K562 (cell line): ENCODE measurements around the gene SLC35F5. TPM values are rescaled to one million over a fixed set of nuclear protein-coding genes. Genes with fewer than 3 reads are reported as not detected.

ENCODE experiments used
- CREB1 ChIP-seq, 2 experiments: sonication (generic) in 1 of 2; formaldehyde crosslinking in 1 of 2; IDR thresholded peaks; 2 replicates each; pipeline versions ENCODE4 v1.6.1 to v1.8.0; 2012 to 2022; ENCODE audit warnings: inconsistent platforms in 1 of 2, mild to moderate bottlenecking in 1 of 2, missing genetic modification reagents in 1 of 2, moderate library complexity in 1 of 2
- FOXA1 ChIP-seq: fragments of 450-650 bp; IDR thresholded peaks from 2 replicates; pipeline ENCODE4 v1.6.1; 2016; ENCODE audit warnings: mild to moderate bottlenecking, borderline replicate concordance
- GABPA ChIP-seq: fragments of 200-800 bp; sonication (Bioruptor generic); conservative IDR thresholded peaks from 2 replicates; pipeline ENCODE4 v1.6.1; 2016; ENCODE audit warnings: low read depth, missing genetic modification characterization, missing compliant biosample characterization
- HNRNPK ChIP-seq: fragments of 200-400 bp; formaldehyde crosslinking; IDR thresholded peaks from one replicate; pipeline ENCODE4 v1.6.1; 2018; ENCODE audit warnings: mild to moderate bottlenecking, low read depth, low read length; ENCODE audit not compliant: poor library complexity, severe bottlenecking
- L3MBTL2 ChIP-seq: fragments of 450-650 bp; IDR thresholded peaks from 2 replicates; pipeline ENCODE4 v1.6.1; 2016; ENCODE audit warnings: mild to moderate bottlenecking, moderate library complexity
- NCOA2 ChIP-seq, 2 experiments: fragments of 450-650 bp; IDR thresholded peaks; 2 replicates each; pipeline ENCODE4 v1.6.1; 2018; ENCODE audit warnings: mild to moderate bottlenecking in 2 of 2, moderate library complexity in 1 of 2; ENCODE audit not compliant: partially characterized antibody in 2 of 2
- POLR2B ChIP-seq: fragments of 450-650 bp; IDR thresholded peaks from 2 replicates; pipeline ENCODE4 v1.6.1; 2018; ENCODE audit warnings: low read depth; ENCODE audit not compliant: partially characterized antibody
- ZNF174 ChIP-seq: fragments of 250-450 bp; sonication (Bioruptor Pico); IDR thresholded peaks from 2 replicates; pipeline ENCODE4 v1.4.0; 2020; ENCODE audit warnings: mild to moderate bottlenecking
- ZNF551 ChIP-seq: fragments of 250-450 bp; sonication (Bioruptor Pico); IDR thresholded peaks from 2 replicates; pipeline ENCODE4 v1.5.0; 2021; ENCODE audit warnings: mild to moderate bottlenecking, moderate library complexity
- ZNF766 ChIP-seq: fragments of 200-800 bp; sonication (Bioruptor generic); conservative IDR thresholded peaks from 2 replicates; pipeline ENCODE4 v1.6.1; 2016; ENCODE audit warnings: missing genetic modification characterization, missing compliant biosample characterization
- polyA plus RNA-seq, 8 experiments: library from polyadenylated mRNA; depleted of rRNA in 4 of 8; stranded (reverse) in 5 of 8; unstranded in 3 of 8; fragments of >200 nt; fragmentation: Nextera tagmentation in 2 of 8; fragmentation: Illumina TruSeq in 1 of 8; extraction: Ambion mirVana in 2 of 8; extraction: Trizol in 1 of 8; gene quantifications; 2 replicates each; pipeline versions ENCODE4 v1.2.1 to v1.2.3, GENCODE V29; 2011 to 2014; ENCODE audit warnings: inconsistent platforms in 1 of 8, missing spikeins in 1 of 8
- total RNA-seq, 7 experiments: library from RNA; depleted of rRNA in 6 of 7; stranded (reverse); fragments of >200 nt in 6 of 7; fragmentation: Illumina TruSeq in 2 of 7; extraction: Trizol in 2 of 7; gene quantifications; 2 replicates each; pipeline versions ENCODE4 v1.2.1 to v1.2.3, GENCODE V29; 2011 to 2021; ENCODE audit warnings: low replicate concordance in 1 of 7
- TF ChIP-seq, protein P1 (sequence below): fragments of 450-650 bp; IDR thresholded peaks from 2 replicates; pipeline ENCODE4 v1.6.1; 2016; ENCODE audit warnings: mild to moderate bottlenecking, moderate library complexity
- TF ChIP-seq, protein P2 (sequence below): sonication (generic); formaldehyde crosslinking; IDR thresholded peaks from 2 replicates; pipeline ENCODE4 v1.8.0; 2022; ENCODE audit warnings: mild to moderate bottlenecking, missing genetic modification reagents

Gene SLC35F5
- total and polyA plus RNA-seq, 9 of the 15 experiments (the other 6 are each of a cell fraction or from before 2014, with no cell fraction given) = 4.9 to 50.7 (median 30.5) TPM

DNA sequence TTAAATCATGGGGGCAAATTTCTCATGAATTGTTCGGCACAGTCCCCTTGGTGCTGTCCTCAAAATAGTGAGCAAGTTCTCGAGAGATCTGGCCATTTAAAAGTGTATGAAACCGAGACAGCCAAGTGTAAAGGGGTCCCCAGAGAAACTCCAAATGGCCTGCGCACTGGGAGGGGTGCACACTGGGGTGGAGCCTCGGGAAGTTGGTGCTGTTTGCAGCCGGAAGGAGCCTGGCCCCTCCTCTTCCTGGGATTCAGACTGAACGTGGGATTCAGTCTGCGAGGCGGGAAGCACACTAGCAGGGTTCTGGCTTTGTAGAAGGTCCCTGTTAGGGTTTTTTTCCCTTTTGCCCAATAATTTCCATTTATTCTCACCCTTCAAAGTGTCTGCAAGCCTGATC, 80.6 kb downstream of the SLC35F5 start (continued):
- TF ChIP-seq, protein P1, sequence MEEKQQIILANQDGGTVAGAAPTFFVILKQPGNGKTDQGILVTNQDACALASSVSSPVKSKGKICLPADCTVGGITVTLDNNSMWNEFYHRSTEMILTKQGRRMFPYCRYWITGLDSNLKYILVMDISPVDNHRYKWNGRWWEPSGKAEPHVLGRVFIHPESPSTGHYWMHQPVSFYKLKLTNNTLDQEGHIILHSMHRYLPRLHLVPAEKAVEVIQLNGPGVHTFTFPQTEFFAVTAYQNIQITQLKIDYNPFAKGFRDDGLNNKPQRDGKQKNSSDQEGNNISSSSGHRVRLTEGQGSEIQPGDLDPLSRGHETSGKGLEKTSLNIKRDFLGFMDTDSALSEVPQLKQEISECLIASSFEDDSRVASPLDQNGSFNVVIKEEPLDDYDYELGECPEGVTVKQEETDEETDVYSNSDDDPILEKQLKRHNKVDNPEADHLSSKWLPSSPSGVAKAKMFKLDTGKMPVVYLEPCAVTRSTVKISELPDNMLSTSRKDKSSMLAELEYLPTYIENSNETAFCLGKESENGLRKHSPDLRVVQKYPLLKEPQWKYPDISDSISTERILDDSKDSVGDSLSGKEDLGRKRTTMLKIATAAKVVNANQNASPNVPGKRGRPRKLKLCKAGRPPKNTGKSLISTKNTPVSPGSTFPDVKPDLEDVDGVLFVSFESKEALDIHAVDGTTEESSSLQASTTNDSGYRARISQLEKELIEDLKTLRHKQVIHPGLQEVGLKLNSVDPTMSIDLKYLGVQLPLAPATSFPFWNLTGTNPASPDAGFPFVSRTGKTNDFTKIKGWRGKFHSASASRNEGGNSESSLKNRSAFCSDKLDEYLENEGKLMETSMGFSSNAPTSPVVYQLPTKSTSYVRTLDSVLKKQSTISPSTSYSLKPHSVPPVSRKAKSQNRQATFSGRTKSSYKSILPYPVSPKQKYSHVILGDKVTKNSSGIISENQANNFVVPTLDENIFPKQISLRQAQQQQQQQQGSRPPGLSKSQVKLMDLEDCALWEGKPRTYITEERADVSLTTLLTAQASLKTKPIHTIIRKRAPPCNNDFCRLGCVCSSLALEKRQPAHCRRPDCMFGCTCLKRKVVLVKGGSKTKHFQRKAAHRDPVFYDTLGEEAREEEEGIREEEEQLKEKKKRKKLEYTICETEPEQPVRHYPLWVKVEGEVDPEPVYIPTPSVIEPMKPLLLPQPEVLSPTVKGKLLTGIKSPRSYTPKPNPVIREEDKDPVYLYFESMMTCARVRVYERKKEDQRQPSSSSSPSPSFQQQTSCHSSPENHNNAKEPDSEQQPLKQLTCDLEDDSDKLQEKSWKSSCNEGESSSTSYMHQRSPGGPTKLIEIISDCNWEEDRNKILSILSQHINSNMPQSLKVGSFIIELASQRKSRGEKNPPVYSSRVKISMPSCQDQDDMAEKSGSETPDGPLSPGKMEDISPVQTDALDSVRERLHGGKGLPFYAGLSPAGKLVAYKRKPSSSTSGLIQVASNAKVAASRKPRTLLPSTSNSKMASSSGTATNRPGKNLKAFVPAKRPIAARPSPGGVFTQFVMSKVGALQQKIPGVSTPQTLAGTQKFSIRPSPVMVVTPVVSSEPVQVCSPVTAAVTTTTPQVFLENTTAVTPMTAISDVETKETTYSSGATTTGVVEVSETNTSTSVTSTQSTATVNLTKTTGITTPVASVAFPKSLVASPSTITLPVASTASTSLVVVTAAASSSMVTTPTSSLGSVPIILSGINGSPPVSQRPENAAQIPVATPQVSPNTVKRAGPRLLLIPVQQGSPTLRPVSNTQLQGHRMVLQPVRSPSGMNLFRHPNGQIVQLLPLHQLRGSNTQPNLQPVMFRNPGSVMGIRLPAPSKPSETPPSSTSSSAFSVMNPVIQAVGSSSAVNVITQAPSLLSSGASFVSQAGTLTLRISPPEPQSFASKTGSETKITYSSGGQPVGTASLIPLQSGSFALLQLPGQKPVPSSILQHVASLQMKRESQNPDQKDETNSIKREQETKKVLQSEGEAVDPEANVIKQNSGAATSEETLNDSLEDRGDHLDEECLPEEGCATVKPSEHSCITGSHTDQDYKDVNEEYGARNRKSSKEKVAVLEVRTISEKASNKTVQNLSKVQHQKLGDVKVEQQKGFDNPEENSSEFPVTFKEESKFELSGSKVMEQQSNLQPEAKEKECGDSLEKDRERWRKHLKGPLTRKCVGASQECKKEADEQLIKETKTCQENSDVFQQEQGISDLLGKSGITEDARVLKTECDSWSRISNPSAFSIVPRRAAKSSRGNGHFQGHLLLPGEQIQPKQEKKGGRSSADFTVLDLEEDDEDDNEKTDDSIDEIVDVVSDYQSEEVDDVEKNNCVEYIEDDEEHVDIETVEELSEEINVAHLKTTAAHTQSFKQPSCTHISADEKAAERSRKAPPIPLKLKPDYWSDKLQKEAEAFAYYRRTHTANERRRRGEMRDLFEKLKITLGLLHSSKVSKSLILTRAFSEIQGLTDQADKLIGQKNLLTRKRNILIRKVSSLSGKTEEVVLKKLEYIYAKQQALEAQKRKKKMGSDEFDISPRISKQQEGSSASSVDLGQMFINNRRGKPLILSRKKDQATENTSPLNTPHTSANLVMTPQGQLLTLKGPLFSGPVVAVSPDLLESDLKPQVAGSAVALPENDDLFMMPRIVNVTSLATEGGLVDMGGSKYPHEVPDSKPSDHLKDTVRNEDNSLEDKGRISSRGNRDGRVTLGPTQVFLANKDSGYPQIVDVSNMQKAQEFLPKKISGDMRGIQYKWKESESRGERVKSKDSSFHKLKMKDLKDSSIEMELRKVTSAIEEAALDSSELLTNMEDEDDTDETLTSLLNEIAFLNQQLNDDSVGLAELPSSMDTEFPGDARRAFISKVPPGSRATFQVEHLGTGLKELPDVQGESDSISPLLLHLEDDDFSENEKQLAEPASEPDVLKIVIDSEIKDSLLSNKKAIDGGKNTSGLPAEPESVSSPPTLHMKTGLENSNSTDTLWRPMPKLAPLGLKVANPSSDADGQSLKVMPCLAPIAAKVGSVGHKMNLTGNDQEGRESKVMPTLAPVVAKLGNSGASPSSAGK = peak; percentile 43; the same call in 1 of the 2 replicates
- TF ChIP-seq ZNF551 (CRISPR knock-in tag) (no peak), POLR2B (no peak), FOXA1 (no peak), ZNF174 (CRISPR knock-in tag) (no peak), CREB1 (IDR thresholded peaks at IDR 0.05) (no peak), CREB1 (CRISPR knock-in tag; IDR thresholded peaks at IDR 0.05) (no peak), HNRNPK (no peak), NCOA2 (IDR thresholded peaks at IDR 0.05; ENCODE audit: partially characterized antibody in 2 of 2) (no peak), GABPA (tag) (peak; percentile 62), L3MBTL2 (peak; percentile 62; the same call in 1 of the 2 replicates), ZNF766 (CRISPR knock-in tag) (peak; percentile 39; the same call in 1 of the 2 replicates)
- TF ChIP-seq, protein P2, sequence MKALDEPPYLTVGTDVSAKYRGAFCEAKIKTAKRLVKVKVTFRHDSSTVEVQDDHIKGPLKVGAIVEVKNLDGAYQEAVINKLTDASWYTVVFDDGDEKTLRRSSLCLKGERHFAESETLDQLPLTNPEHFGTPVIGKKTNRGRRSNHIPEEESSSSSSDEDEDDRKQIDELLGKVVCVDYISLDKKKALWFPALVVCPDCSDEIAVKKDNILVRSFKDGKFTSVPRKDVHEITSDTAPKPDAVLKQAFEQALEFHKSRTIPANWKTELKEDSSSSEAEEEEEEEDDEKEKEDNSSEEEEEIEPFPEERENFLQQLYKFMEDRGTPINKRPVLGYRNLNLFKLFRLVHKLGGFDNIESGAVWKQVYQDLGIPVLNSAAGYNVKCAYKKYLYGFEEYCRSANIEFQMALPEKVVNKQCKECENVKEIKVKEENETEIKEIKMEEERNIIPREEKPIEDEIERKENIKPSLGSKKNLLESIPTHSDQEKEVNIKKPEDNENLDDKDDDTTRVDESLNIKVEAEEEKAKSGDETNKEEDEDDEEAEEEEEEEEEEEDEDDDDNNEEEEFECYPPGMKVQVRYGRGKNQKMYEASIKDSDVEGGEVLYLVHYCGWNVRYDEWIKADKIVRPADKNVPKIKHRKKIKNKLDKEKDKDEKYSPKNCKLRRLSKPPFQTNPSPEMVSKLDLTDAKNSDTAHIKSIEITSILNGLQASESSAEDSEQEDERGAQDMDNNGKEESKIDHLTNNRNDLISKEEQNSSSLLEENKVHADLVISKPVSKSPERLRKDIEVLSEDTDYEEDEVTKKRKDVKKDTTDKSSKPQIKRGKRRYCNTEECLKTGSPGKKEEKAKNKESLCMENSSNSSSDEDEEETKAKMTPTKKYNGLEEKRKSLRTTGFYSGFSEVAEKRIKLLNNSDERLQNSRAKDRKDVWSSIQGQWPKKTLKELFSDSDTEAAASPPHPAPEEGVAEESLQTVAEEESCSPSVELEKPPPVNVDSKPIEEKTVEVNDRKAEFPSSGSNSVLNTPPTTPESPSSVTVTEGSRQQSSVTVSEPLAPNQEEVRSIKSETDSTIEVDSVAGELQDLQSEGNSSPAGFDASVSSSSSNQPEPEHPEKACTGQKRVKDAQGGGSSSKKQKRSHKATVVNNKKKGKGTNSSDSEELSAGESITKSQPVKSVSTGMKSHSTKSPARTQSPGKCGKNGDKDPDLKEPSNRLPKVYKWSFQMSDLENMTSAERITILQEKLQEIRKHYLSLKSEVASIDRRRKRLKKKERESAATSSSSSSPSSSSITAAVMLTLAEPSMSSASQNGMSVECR = no peak
